Endothelial cell of umbilical vein (primary cell): ENCODE measurements around the gene CPVL. TPM values are rescaled to one million over a fixed set of nuclear protein-coding genes. Genes with fewer than 3 reads are reported as not detected.

Experiments used
- BruUV-seq: library from RNA; stranded (reverse); fragments of 400-500 nt; replicated peaks from 2 replicates; lab custom pipeline; 2021; lab: Mats Ljungman, UMichigan
- CTCF ChIA-PET: fragments of 300-600, 350-600 bp; sonication (Branson Sonifier 250); formaldehyde crosslinking; loops from one replicate; lab custom pipeline; 2021; ENCODE audit warnings: antibody characterized with exemption, inconsistent platforms; lab: Charles Lee
- POLR2A ChIA-PET: fragments of 300-600, 350-600 bp; sonication (Branson Sonifier 250); formaldehyde crosslinking; loops from one replicate; lab custom pipeline; 2021; ENCODE audit warnings: antibody characterized with exemption, inconsistent platforms; lab: Charles Lee
- DNase-seq: peaks from one replicate; pipeline ENCODE4 v3.0.0-alpha.2; 2011; ENCODE audit warnings: low read depth, low spot score
- FAIRE-seq: peaks from 2 replicates; lab custom pipeline; 2011; peaks lifted over from hg19 to GRCh38; lab: Jason Lieb, UNC
- H2AFZ ChIP-seq: 2 replicates; pipeline ENCODE4 v1.6.0; 2012; ENCODE audit warnings: low read depth, low read length, control low read depth, inconsistent platforms
- H3K27ac ChIP-seq: 2 replicates; pipeline ENCODE4 v1.5.1; 2011; ENCODE audit warnings: low read depth, mild to moderate bottlenecking, control low read depth, low read length, moderate library complexity; ENCODE audit not compliant: insufficient read depth
- H3K27me3 ChIP-seq, 2 experiments: 2 replicates each; pipeline versions ENCODE4 v1.6.0 to v1.6.1; 2011; ENCODE audit warnings: low read length in 2 of 2, mixed read lengths in 1 of 2; ENCODE audit not compliant: control insufficient read depth in 2 of 2, insufficient read depth in 2 of 2
- H3K36me3 ChIP-seq, 2 experiments: 2 replicates in 1 of 2; 3 replicates in 1 of 2; pipeline ENCODE4 v1.5.1; 2011; ENCODE audit warnings: low read length in 2 of 2, mild to moderate bottlenecking in 1 of 2, moderate library complexity in 1 of 2; ENCODE audit not compliant: control insufficient read depth in 2 of 2, insufficient read depth in 2 of 2; ENCODE audit errors: extremely low read depth in 1 of 2
- H3K4me1 ChIP-seq: 3 replicates; pipeline ENCODE4 v1.5.1; 2011; ENCODE audit warnings: mild to moderate bottlenecking, low read length; ENCODE audit not compliant: control insufficient read depth, insufficient read depth; ENCODE audit errors: extremely low read depth
- H3K4me2 ChIP-seq: 2 replicates; pipeline ENCODE4 v1.6.1; 2011; ENCODE audit warnings: low read length, control low read depth, mixed read lengths; ENCODE audit not compliant: insufficient read depth
- H3K4me3 ChIP-seq, 3 experiments: fragments of 200-600 bp in 1 of 3; sonication (generic), shearing (Covaris generic) in 1 of 3; replicated peaks in 1 of 3; 2 replicates each; pipeline ENCODE4 v1.5.1; 2011 to 2016; ENCODE audit warnings: control low read depth in 3 of 3, low read length in 3 of 3, mild to moderate bottlenecking in 2 of 3, inconsistent platforms in 1 of 3, low read depth in 1 of 3, moderate library complexity in 1 of 3; ENCODE audit not compliant: insufficient read depth in 1 of 3
- H3K79me2 ChIP-seq: 2 replicates; pipeline ENCODE4 v1.6.0; 2012; ENCODE audit warnings: low read length, inconsistent platforms; ENCODE audit not compliant: control insufficient read depth, insufficient read depth
- H3K9ac ChIP-seq: replicated peaks from 2 replicates; pipeline ENCODE3; 2011; ENCODE audit warnings: low read length, control low read depth; ENCODE audit not compliant: insufficient read depth; ENCODE audit errors: extremely low read depth
- H3K9me1 ChIP-seq: replicated peaks from 3 replicates; pipeline ENCODE4 v1.6.0; 2011; ENCODE audit warnings: mild to moderate bottlenecking, low read length; ENCODE audit not compliant: control insufficient read depth, insufficient read depth; ENCODE audit errors: extremely low read depth
- H3K9me3 ChIP-seq: replicated peaks from 2 replicates; pipeline ENCODE4 v1.5.1; 2012; ENCODE audit warnings: low read length, inconsistent platforms; ENCODE audit not compliant: control insufficient read depth, insufficient read depth
- H4K20me1 ChIP-seq: replicated peaks from 2 replicates; pipeline ENCODE3; 2011; ENCODE audit warnings: mild to moderate bottlenecking, low read length; ENCODE audit not compliant: control insufficient read depth, insufficient read depth; ENCODE audit errors: extremely low read depth
- EZH2 ChIP-seq: IDR thresholded peaks from 2 replicates; pipeline ENCODE4 v1.6.1; 2012; ENCODE audit warnings: borderline replicate concordance, low read depth, mild to moderate bottlenecking, moderate library complexity, low read length, inconsistent platforms; ENCODE audit not compliant: severe bottlenecking
- FOS ChIP-seq: IDR thresholded peaks from 2 replicates; pipeline ENCODE4 v1.6.1; 2011; ENCODE audit warnings: mild to moderate bottlenecking, low read length, moderate library complexity, borderline replicate concordance; ENCODE audit not compliant: insufficient read depth
- GATA2 ChIP-seq: IDR thresholded peaks from 2 replicates; pipeline ENCODE4 v1.7.0; 2011; ENCODE audit warnings: low read depth, mild to moderate bottlenecking, moderate library complexity, mixed read lengths, low read length; ENCODE audit not compliant: insufficient read length, insufficient read depth
- JUN ChIP-seq: IDR thresholded peaks from 2 replicates; pipeline ENCODE4 v1.6.1; 2011; ENCODE audit warnings: borderline replicate concordance, low read depth; ENCODE audit not compliant: insufficient read length, insufficient read depth
- MYC ChIP-seq: IDR thresholded peaks from one replicate; pipeline ENCODE4 v1.6.1; 2011; ENCODE audit warnings: mild to moderate bottlenecking, low read depth, low read length
- POLR2A ChIP-seq: IDR thresholded peaks from 2 replicates; pipeline ENCODE4 v1.6.1; 2012; ENCODE audit warnings: low read depth, mild to moderate bottlenecking, control low read depth, low read length
- POLR2AphosphoS5 ChIP-seq: IDR thresholded peaks from 2 replicates; pipeline ENCODE4 v1.6.1; 2012; ENCODE audit warnings: low read depth, mild to moderate bottlenecking, control low read depth, low read length, moderate library complexity; ENCODE audit not compliant: insufficient read depth
- dilution Hi-C: fragments of 300-500 bp; cut with MboI; formaldehyde crosslinking; loops from one replicate; pipeline ENCODE4 v1.15.0; 2019; ENCODE audit warnings: low sequenced_read_pairs; ENCODE audit not compliant: extremely low pct_ligation_motif_present
- intact Hi-C: fragments of 100-400 bp; cut with micrococcal nuclease; formaldehyde crosslinking; loops from one replicate; pipeline ENCODE4 v1.10.0; 2022
- polyA plus RNA-seq, 4 experiments: library from polyadenylated mRNA; depleted of rRNA in 3 of 4; stranded (reverse) in 3 of 4; unstranded in 1 of 4; fragments of >200 nt; gene quantifications; 2 replicates each; pipeline versions ENCODE4 v1.2.1 to v1.2.3, GENCODE V29; 2011 to 2012; ENCODE audit warnings: missing spikeins in 1 of 4
- total RNA-seq: library from RNA; stranded (reverse); gene quantifications from 2 replicates; pipeline ENCODE4 v1.2.3, GENCODE V29; 2021
- TF ChIP-seq, protein P1 (sequence below), 2 donors: IDR thresholded peaks; 1 replicate in 1 of 2; 2 replicates in 1 of 2; pipeline ENCODE4 v1.5.1; 2011; ENCODE audit warnings: low read length in 2 of 2, mild to moderate bottlenecking in 2 of 2, moderate library complexity in 2 of 2, control low read depth in 1 of 2, inconsistent platforms in 1 of 2, low read depth in 1 of 2; ENCODE audit not compliant: insufficient read depth in 1 of 2; ENCODE audit errors: extremely low read depth in 1 of 2
- TF ChIP-seq, protein P2 (sequence below): IDR thresholded peaks from 2 replicates; pipeline ENCODE4 v1.6.1; 2011; ENCODE audit not compliant: insufficient read depth, insufficient read length

CPVL gene
- total and polyA plus RNA-seq, 2 donors (not counting 3 experiments of a cell fraction or from before 2014, with no cell fraction given) = 0.14 TPM; not detected in 1

DNA sequence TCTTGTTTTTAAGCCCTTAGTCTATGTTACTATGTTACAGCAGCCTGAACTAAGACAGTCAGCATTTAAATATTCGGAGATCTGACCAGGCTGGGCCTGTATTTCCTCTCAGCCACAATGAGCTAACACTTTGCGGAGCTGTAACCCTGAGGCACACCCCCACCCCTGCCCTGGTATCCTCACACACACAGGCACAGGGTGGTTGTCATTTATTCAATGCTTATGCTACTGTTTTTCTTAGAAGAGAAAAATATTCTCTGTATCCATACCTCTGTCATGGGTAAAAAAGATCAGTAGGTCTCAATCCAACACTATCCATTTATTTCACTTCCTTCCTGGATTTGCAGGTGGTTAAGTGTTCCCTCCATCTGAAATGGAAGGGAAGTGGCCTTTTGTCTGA lies 107.9 kb downstream of the CPVL start:
- Histone ChIP-seq H3K9me3 (no peaks in the 10 kb centered on the region), H4K20me1 (no peaks in the 10 kb centered on the region), H2AFZ (peak overlapping the region; percentile 44), H3K4me2 (peak overlapping the region; percentile 96), H3K9ac (peak overlapping the region; percentile 44), H3K36me3 (no peaks in the 10 kb centered on the region), H3K9me1 (no peaks in the 10 kb centered on the region), H3K27ac (peak overlapping the region; percentile 80), H3K79me2 (no peaks in the 10 kb centered on the region), H3K4me3 (no peak overlapping the region), H3K27me3 (no peaks in the 10 kb centered on the region), H3K4me1 (peaks cover 61% of the 10 kb centered on the region)
- intact Hi-C loops (loop anchor here (1.0 to 5.0 kb wide), 3 partner anchors 64 to 449 kb away; no protein-coding TSS in a partner anchor), dilution Hi-C loops (no loop called here)
- ChIA-PET POLR2A (no interaction called here), CTCF (interaction anchor here (1.1 to 3.6 kb wide), 7 partner anchors 15 to 370 kb away, joined by 3 to 25 read pairs (median 4); no protein-coding TSS in a partner anchor)
- TF ChIP-seq JUN (peak; percentile 3), MYC (no peak), POLR2AphosphoS5 (peak; percentile 31), GATA2 (peak; percentile 29), EZH2 (no peak)
- peak; percentile 69 for FAIRE-seq
- DNase-seq = peak; percentile 79
- no TSS peak for BruUV-seq

DNA sequence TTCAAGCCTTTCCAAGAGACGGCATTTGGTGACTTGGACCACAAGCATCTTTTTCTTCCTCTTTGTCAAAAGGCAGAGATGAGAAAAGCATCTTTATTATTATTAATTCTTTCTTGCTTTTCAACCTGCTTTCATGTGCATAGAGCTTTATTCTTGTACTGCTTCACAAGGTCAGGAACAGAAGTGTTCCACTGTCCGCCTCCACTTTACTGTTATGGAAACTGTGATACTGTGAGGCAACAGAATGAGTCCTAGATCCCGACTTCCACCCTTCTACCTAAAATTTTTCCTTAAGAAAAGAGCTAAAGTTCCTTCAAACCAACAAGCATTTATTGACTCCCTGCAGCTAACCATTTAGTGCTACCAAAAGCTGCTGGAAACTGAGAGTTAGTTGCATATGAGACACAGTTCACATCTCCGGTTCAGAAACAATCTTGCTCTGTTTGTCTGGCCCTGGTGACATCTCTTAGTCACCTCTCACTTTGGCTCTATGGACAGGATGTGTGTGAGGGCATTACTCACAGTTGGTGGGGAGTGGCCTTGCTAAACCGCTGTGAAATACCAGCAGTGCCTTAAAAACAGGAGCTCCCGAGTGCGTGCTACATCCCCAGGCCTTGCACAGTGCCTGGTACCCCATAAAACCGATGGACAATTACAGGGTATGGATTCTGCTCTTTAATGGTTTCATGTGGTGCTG lies 111.1 kb downstream of the CPVL start:
- H3K4me3 ChIP-seq = no peak overlapping the region
- peaks cover 63% of the 10 kb centered on the region for H3K4me1 ChIP-seq
- no peaks in the 10 kb centered on the region for H3K9me3 ChIP-seq
- DNase-seq (peak; percentile 91), FAIRE-seq (peak; percentile 79)
- intact Hi-C loops = loop anchor here (1.0 to 5.0 kb wide), 2 partner anchors 108 to 452 kb away; no protein-coding TSS in a partner anchor
- dilution Hi-C loops = no loop called here
- no peaks in the 10 kb centered on the region for H3K27me3 ChIP-seq
- TF ChIP-seq MYC (no peak), JUN (peak; percentile 83), FOS (peak; percentile 94), POLR2AphosphoS5 (peak; percentile 85), POLR2A (peak; percentile 40), GATA2 (peak; percentile 45), EZH2 (no peak)
- TF ChIP-seq, protein P1, sequence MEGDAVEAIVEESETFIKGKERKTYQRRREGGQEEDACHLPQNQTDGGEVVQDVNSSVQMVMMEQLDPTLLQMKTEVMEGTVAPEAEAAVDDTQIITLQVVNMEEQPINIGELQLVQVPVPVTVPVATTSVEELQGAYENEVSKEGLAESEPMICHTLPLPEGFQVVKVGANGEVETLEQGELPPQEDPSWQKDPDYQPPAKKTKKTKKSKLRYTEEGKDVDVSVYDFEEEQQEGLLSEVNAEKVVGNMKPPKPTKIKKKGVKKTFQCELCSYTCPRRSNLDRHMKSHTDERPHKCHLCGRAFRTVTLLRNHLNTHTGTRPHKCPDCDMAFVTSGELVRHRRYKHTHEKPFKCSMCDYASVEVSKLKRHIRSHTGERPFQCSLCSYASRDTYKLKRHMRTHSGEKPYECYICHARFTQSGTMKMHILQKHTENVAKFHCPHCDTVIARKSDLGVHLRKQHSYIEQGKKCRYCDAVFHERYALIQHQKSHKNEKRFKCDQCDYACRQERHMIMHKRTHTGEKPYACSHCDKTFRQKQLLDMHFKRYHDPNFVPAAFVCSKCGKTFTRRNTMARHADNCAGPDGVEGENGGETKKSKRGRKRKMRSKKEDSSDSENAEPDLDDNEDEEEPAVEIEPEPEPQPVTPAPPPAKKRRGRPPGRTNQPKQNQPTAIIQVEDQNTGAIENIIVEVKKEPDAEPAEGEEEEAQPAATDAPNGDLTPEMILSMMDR (IDR thresholded peaks at IDR 0.05; ENCODE audit: extremely low read depth in 1 of 2, insufficient read depth in 1 of 2, low read depth in 1 of 2, low read length in 2 of 2) = no peak
- TF ChIP-seq, protein P2, sequence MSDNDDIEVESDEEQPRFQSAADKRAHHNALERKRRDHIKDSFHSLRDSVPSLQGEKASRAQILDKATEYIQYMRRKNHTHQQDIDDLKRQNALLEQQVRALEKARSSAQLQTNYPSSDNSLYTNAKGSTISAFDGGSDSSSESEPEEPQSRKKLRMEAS = no peak
- H2AFZ ChIP-seq = peak overlapping the region; percentile 51
- BruUV-seq = no TSS peak
- H3K9ac ChIP-seq = no peak overlapping the region
- H3K36me3 ChIP-seq = no peaks in the 10 kb centered on the region
- H3K79me2 ChIP-seq = no peaks in the 10 kb centered on the region
- POLR2A ChIA-PET = interaction anchor here (0.6 kb wide), 1 partner anchor 17 kb away, joined by 4 read pairs; no protein-coding TSS in a partner anchor
- CTCF ChIA-PET = interaction anchor here (0.8 to 2.9 kb wide), 8 partner anchors 11 to 113 kb away, joined by 3 to 19 read pairs (median 8); no protein-coding TSS in a partner anchor
- H4K20me1 ChIP-seq = no peaks in the 10 kb centered on the region
- H3K4me2 ChIP-seq = peak overlapping the region; percentile 69
- H3K9me1 ChIP-seq = no peaks in the 10 kb centered on the region
- peak overlapping the region; percentile 72 for H3K27ac ChIP-seq
